DOHH2 (cell line): ENCODE measurements around the gene CARNS1.

ENCODE experiments used
- H3F3A ChIP-seq: fragments of 200-600 bp; sonication (generic), shearing (Covaris generic); 2 replicates; pipeline ENCODE4 v1.6.0; 2016; ENCODE audit warnings: antibody characterized with exemption, mild to moderate bottlenecking; ENCODE audit not compliant: control insufficient read depth, insufficient read depth
- H3K27ac ChIP-seq: fragments of 200-600 bp; sonication (generic); 2 replicates; pipeline ENCODE4 v1.5.1; 2014; ENCODE audit warnings: low read depth, mild to moderate bottlenecking, low read length, moderate library complexity
- H3K27me3 ChIP-seq: fragments of 200-600 bp; sonication (generic); 2 replicates; pipeline ENCODE4 v1.6.1; 2014; ENCODE audit warnings: mild to moderate bottlenecking, low read length, mixed read lengths; ENCODE audit not compliant: control insufficient read depth
- H3K36me3 ChIP-seq: fragments of 200-600 bp; sonication (generic); 2 replicates; pipeline ENCODE4 v1.6.1; 2014; ENCODE audit warnings: mild to moderate bottlenecking, low read length, moderate library complexity, mixed read lengths; ENCODE audit not compliant: control insufficient read depth
- H3K4me1 ChIP-seq: fragments of 200-600 bp; sonication (generic); 2 replicates; pipeline ENCODE4 v1.6.1; 2014; ENCODE audit warnings: mild to moderate bottlenecking, low read length, mixed read lengths; ENCODE audit not compliant: control insufficient read depth
- H3K4me2 ChIP-seq: fragments of 200-600 bp; sonication (generic); 2 replicates; pipeline ENCODE4 v1.6.0; 2014; ENCODE audit warnings: mild to moderate bottlenecking, low read length, moderate library complexity
- H3K4me3 ChIP-seq: fragments of 200-600 bp; sonication (generic); 2 replicates; pipeline ENCODE4 v1.5.1; 2014; ENCODE audit warnings: mild to moderate bottlenecking, low read length, mixed read lengths
- H3K79me2 ChIP-seq: fragments of 200-600 bp; sonication (generic); 2 replicates; pipeline ENCODE4 v1.6.1; 2014; ENCODE audit warnings: mild to moderate bottlenecking, low read length, mixed read lengths; ENCODE audit not compliant: control insufficient read depth
- H3K9me2 ChIP-seq: fragments of 200-600 bp; sonication (generic); replicated peaks from 2 replicates; pipeline ENCODE4 v1.6.1; 2014; ENCODE audit warnings: mild to moderate bottlenecking, low read length, mixed read lengths; ENCODE audit not compliant: control insufficient read depth
- H3K9me3 ChIP-seq: fragments of 200-600 bp; sonication (generic); 2 replicates; pipeline ENCODE4 v1.6.1; 2014; ENCODE audit warnings: antibody characterized with exemption, low read length, mixed read lengths; ENCODE audit not compliant: control insufficient read depth, insufficient read depth
- H4K20me1 ChIP-seq: fragments of 200-600 bp; sonication (generic); 2 replicates; pipeline ENCODE4 v1.6.0; 2014; ENCODE audit warnings: low read depth, mild to moderate bottlenecking, antibody characterized with exemption, low read length, moderate library complexity; ENCODE audit not compliant: control insufficient read depth, insufficient read depth
- EZH2phosphoT487 ChIP-seq: fragments of 200-600 bp; sonication (generic); IDR thresholded peaks from 2 replicates; pipeline ENCODE4 v1.6.1; 2017; ENCODE audit warnings: borderline replicate concordance, mild to moderate bottlenecking, antibody characterized with exemption, low read length, moderate library complexity, mixed read lengths
- TF ChIP-seq, protein P1 (sequence below): fragments of 200-600 bp; sonication (generic); IDR thresholded peaks from one replicate; pipeline ENCODE4 v1.5.1; 2014; ENCODE audit warnings: antibody characterized with exemption, mild to moderate bottlenecking, low read depth, low read length; ENCODE audit not compliant: poor library complexity, severe bottlenecking

The CARNS1 gene

DNA sequence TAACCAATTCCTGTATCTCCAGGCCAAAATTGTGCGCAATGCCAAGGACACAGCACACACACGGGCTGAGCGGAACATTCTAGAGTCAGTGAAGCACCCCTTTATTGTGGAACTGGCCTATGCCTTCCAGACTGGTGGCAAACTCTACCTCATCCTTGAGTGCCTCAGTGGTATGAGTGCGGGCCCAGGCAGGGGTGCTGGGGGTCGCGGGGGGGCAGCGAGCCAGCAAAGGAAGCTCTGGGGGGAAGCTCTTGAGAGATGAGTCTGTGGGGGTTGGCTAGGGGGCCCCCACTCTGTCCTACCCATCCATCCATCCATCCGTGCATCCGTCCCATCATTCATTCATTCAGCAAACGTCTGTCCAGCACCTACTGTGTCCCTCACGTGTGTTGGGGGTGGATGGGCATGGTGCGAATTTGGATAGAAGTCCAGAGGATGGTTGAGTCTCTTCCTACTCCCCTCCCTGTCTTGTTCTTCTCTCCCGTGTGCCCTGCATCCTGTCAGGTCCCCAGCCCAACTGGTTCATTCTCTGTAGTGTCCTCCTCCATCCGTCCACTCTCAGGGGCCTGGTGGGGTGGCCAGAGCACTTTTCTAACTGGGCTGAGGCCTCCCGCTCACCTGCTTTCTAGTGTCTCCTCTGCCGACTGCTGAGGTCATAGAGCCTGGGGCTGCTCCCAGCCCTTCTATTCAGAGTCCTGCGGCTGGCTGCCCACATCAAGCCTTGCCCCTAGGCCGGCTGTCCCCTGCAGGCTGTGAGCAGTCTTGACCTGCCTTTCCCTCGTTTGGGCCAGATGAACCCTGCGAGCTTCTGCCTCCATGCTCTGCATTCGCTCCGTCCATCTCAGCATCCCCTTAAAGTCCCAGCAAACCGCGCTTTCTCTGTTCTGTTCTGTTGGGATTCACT is 16.1 kb downstream of the CARNS1 start:
- Histone ChIP-seq H3K9me2 (no peaks in the 10 kb centered on the region), H4K20me1 (peaks cover 12% of the 10 kb centered on the region; the same call in 1 of the 2 replicates), H3K4me1 (peaks cover 47% of the 10 kb centered on the region), H3K79me2 (peaks cover 55% of the 10 kb centered on the region), H3K27ac (no peak overlapping the region), H3K27me3 (no peaks in the 10 kb centered on the region), H3K36me3 (peaks cover 68% of the 10 kb centered on the region), H3K4me2 (no peak overlapping the region), H3K4me3 (no peak overlapping the region), H3F3A (peaks cover 31% of the 10 kb centered on the region), H3K9me3 (no peaks in the 10 kb centered on the region)
- TF ChIP-seq, protein P1, sequence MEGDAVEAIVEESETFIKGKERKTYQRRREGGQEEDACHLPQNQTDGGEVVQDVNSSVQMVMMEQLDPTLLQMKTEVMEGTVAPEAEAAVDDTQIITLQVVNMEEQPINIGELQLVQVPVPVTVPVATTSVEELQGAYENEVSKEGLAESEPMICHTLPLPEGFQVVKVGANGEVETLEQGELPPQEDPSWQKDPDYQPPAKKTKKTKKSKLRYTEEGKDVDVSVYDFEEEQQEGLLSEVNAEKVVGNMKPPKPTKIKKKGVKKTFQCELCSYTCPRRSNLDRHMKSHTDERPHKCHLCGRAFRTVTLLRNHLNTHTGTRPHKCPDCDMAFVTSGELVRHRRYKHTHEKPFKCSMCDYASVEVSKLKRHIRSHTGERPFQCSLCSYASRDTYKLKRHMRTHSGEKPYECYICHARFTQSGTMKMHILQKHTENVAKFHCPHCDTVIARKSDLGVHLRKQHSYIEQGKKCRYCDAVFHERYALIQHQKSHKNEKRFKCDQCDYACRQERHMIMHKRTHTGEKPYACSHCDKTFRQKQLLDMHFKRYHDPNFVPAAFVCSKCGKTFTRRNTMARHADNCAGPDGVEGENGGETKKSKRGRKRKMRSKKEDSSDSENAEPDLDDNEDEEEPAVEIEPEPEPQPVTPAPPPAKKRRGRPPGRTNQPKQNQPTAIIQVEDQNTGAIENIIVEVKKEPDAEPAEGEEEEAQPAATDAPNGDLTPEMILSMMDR = no peak
- TF ChIP-seq EZH2phosphoT487 = no peak

DNA sequence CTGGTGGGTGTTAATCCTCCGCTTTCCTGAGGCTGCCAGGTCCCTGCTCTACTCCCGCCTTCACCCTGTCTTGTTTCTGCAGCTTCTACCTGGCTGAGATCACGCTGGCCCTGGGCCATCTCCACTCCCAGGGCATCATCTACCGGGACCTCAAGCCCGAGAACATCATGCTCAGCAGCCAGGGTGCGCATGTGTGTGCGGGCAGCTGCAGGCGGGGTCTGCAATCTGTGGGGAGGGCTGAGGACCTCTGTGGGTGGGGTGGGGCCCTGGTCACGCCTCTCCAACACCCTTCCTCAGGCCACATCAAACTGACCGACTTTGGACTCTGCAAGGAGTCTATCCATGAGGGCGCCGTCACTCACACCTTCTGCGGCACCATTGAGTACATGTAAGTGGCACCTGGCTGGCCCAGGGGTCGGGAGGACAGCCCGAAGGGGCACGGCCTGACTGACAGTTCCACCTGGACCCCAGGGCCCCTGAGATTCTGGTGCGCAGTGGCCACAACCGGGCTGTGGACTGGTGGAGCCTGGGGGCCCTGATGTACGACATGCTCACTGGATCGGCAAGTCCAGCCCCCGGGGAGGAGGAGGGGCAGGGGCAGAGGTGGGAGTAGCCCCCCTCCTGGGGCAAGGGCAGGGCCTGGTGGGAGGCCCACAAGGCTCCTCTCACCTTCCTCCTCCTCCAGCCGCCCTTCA is 17.3 kb downstream of the CARNS1 start:
- TF ChIP-seq EZH2phosphoT487 = no peak
- TF ChIP-seq, protein P1 = no peak
- Histone ChIP-seq H3F3A (peaks cover 34% of the 10 kb centered on the region), H3K4me3 (no peak overlapping the region), H3K27ac (no peak overlapping the region), H3K79me2 (peaks cover 66% of the 10 kb centered on the region), H3K4me2 (0 out of 2 replicates have a peak overlapping the region, but pooled peaks have one; percentile 94), H3K27me3 (no peaks in the 10 kb centered on the region), H3K9me3 (no peaks in the 10 kb centered on the region), H3K36me3 (peaks cover 78% of the 10 kb centered on the region), H4K20me1 (peaks cover 12% of the 10 kb centered on the region; the same call in 1 of the 2 replicates), H3K4me1 (peaks cover 46% of the 10 kb centered on the region), H3K9me2 (no peaks in the 10 kb centered on the region)

DNA sequence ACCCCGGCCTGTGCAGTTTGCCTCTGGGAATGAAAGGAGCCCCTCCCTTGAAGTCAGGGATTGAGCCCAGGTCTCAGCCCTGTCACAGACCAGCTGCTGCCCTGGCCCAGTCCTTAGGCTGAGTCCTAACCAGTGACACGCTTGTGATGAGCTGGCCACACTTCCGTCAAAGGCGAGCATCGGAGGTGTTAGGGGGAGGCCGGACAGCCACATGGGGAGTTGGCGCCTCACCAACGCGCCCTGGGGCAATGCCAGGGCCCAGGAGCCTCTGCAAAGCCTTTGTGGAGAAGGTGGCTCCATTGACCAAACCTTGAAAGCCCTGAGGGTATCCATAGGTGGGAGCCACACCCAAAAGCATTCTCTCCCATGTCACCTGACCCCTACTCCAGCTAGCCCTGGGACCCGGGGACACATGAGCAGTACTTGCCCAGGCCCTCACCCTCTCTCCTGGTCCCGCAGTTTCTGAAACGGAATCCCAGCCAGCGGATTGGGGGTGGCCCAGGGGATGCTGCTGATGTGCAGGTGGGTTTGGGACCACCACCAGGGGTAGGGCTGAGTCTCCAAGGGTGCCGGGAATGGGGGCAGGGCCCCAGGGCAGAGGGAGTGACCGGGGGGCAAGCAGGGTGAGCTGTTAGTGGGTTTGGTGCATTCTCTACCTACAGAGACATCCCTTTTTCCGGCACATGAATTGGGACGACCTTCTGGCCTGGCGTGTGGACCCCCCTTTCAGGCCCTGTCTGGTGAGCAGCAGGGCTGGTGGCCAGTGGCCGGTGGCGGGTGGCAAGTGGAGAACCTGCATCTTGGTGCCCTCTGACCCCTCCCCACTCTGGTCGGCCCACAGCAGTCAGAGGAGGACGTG is 18.3 kb downstream of the CARNS1 start:
- no peaks in the 10 kb centered on the region for H3K9me3 ChIP-seq
- H3F3A ChIP-seq = peaks cover 36% of the 10 kb centered on the region
- no peaks in the 10 kb centered on the region for H3K27me3 ChIP-seq
- H4K20me1 ChIP-seq = peaks cover 12% of the 10 kb centered on the region; the same call in 1 of the 2 replicates
- H3K4me1 ChIP-seq = peaks cover 54% of the 10 kb centered on the region
- H3K4me3 ChIP-seq = no peak overlapping the region
- TF ChIP-seq, protein P1 = no peak
- TF ChIP-seq EZH2phosphoT487 = no peak
- peak overlapping the region; percentile 94 for H3K4me2 ChIP-seq
- peaks cover 71% of the 10 kb centered on the region for H3K79me2 ChIP-seq
- H3K27ac ChIP-seq = peak overlapping the region; percentile 97; the same call in 1 of the 2 replicates
- peaks cover 86% of the 10 kb centered on the region for H3K36me3 ChIP-seq
- no peaks in the 10 kb centered on the region for H3K9me2 ChIP-seq
